Bone marrow (tissue), 2 donors: Measurements from ENCODE around the gene RNASEH2A.
"Not testable (repeated sequence)": the region's sequence is repeated elsewhere in the genome, so short reads cannot be mapped to it uniquely, and the experiment has no call there.

ENCODE experiments used
- DNase-seq, 2 donors: peaks; one replicate each; lab custom pipeline; 2025; lab: John Stamatoyannopoulos, UW

The RNASEH2A gene

DNA sequence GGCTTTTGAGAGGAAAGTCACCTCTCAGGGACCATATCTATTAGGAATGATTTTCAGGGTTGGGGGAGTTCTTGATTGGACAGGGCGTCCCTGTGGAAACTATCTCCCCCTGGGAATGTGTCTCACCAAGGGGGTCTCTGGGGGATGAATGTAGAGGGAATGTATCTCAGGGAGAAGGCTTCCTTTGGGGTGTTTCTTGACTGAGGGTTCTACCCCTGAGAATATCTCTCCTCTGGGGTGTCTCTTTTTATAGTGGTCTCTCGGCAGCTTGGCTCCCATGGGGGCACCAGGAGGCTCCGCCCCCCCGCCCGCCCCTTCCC lies 27.0 kb downstream of the RNASEH2A start:
- DNase-seq, result no peak

DNA sequence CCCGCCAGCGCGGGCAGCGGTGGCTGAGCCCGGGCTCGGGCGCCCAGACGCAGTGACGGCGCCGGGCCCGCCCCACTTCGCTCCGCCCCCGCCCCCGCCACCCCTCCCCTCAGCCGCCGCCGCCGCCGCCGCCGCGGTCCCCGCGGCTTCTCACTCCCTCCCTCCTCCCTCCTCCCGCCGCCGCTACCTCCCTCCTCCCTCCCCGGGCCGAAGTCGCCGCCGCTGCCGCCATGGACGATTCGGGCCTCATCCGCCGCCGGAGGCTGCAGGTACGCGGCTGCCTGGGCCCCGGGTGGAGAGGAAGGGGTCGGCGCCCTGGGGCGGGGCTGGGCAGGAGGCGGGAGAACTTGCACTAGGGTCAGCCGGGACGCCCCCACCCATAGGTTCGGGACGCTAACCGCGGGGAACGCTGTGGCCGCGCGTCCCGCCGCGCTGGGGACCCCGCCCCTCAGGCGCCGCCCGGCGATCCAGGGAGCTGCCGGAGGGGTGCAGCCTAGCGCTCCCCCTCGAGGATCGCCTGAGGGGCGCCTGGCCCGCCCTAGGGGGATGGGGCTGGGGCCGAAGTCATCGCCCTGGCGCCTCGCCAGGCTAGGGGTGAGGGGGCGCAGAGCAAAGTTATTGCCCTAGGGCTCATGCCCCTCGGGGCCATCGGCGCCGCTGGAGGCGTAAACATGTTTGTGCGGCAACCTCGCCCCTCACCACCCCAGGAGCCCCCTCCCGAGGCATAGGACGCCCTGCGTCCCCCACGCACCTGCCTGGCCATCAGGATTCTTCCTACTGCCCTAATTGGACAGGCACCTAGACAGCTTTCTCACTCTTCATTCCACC lies 27.6 kb downstream of the RNASEH2A start:
- no peak for DNase-seq

DNA sequence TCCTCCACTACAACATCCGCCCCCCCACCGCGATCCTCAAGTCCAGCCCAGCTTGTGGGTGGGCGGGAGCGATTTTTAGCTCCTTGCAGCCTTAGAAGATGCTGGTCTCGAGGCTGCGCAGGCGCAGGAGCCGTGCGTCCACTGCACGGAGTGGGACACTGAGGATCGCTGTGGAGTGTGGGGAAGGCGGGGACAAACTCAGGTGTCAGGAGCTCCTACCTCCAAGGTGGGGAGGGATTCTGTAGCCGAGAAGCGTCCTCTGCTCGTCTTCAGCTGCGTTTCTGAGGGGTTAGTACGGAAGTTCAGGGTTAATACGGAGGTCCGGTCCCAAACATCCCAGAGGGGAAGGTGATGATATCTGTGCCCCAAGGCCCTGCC lies 28.2 kb downstream of the RNASEH2A start, which contains the start of gene RTBDN:
RTBDN (minus strand) TSS at position 14 of the 378 bp plus-strand sequence. CDS start 4,600 bp downstream, outside the sequence.
- DNase-seq, result no peak

DNA sequence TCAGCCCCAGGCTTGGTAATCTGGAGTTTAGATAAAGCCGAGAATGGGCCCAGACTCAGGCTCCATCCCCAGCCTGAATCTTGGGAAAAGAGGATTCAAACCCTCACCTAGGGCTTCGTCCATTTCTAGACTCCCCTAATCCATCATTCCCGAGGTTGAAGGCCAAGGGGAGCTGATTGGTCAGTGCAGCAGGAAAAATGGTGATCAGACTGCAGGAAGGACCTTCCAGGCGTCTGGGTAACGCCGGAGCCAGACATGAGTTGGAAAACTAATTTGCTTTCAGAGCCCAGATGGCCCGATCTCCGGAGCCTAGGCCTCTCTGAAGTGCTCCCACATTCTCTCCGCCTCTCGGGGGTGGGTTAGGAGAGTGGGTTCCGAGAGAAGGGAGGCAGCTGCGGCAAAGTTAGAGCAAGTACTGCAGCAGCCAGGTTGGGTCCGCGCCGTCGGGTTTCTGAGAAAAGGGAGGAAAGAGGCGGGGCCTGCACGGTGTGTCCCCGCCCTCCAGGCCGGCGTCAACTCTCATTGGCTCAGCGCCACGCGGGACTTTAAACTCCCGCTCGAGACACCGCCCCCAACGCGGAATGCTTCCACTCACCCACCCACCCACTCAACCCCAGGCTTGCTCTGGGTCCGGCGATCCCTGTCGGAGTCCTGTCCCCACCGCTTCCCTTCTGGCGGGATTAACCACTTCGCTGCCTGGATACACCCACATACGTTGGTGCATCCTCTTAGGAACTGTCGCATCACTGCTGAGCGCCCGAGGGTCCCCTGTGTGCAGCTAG lies 28.8 kb downstream of the RNASEH2A start:
- no peak for DNase-seq

DNA sequence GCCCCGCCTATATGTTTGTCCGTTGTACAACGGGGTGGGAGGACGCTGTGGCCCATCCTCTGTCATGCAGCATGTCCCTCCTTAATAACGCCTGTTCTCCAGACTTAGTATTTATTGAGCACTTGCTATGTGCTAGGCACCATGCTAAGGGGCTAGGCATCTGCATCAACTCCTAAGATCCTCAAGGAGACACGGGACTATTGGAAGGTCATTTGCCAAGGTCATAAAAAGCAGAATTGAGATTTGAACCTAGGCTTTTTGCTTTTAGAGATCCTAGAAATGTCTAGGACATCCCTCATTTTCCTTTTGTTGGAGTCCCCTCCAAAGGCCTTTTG lies 30.1 kb downstream of the RNASEH2A start:
- no peak for DNase-seq

DNA sequence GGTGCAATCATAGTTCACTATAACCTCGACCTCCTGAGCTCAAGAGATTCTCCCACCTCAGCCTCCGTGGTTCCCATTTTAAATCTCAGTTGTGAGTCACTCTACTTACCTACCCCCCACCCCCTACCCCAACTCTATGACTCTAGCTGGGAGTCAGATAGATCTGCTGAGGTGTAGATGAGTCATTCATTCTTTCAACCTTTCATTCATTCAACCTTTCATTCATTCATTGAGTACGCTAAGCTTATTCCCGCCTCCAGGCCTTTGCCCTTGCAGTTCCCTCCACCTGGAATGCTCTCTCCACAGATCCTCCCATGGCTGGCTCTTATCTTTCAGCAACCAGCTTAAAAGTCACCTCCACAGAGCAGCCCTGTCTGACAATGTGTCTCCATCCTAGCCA lies 30.8 kb downstream of the RNASEH2A start:
- no peak for DNase-seq

DNA sequence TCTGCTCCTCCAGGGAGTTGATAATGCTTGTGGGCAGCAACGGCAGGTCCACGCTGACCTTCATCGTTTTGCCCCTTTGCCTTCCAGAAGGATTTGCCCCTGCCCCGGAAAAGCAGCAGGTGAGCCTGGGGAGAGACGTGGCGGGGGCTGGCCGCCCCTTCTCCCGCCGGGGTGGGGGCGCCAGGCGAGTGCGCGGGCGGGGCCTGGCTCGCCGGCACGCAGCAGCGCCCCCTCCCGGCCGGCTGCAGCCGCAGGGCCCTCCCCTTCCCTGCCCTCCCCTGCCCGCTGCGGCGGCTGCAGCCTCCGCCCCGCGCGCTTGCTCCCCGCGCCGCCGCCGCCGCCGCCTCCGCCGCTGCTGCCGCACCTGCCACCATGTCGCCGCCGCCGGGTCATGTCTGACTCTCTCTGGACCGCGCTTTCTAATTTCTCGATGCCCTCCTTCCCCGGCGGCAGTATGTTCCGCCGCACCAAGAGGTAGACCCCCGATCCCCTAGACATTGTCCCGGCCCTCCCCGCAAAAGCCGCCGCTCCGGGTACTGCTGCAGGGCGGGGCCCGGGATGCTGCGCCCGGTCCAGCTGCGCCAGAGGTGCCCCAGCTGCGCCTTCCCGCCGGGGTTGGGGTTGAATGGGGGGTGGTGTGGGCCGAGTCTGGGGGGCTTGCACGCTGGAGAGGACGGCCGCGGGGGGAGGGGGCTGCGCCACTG lies 31.9 kb downstream of the RNASEH2A start, which contains the start of gene MAST1:
MAST1 (plus strand) TSS at position 334 of the 704 bp plus-strand sequence; CDS start at position 392, 58 bp downstream.
- no peak for DNase-seq

DNA sequence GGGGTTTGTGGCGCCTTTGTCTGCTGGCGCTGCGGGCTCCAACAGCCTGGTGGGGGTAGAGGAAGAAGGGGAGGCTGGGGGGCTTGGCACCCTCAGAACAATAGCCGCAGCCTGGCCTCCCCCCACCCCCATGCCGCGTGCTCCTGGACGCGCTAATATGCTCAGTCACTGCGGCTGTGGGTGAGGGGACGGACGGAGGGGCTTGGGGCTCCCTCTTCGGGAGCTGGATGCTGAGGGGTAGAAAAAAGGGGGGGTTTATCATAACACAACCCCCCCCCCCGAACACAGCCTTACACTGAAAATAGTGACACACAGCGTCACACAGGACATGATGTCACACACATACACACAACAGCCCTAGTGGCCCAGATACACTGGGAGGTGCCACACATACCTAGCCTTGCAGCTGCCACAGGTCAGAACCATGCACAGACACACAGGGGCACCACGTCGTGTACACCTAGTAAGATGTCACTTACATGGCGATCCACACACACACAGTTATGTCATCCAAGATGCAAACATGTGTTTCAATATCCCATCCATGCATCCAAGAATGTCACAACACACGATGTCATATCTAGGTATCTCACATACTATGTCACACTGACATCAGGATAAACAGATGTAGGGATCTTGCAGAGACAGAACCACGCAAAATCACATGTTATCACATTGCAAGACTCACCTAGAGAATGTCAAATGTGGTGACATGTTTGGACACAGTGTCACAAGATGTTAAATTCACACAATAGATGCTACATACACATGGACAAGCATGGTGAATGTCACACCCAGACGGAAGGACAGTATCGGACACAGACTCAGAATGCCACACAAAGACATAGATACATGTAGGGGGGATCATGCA lies 32.7 kb downstream of the RNASEH2A start:
- no peak for DNase-seq

DNA sequence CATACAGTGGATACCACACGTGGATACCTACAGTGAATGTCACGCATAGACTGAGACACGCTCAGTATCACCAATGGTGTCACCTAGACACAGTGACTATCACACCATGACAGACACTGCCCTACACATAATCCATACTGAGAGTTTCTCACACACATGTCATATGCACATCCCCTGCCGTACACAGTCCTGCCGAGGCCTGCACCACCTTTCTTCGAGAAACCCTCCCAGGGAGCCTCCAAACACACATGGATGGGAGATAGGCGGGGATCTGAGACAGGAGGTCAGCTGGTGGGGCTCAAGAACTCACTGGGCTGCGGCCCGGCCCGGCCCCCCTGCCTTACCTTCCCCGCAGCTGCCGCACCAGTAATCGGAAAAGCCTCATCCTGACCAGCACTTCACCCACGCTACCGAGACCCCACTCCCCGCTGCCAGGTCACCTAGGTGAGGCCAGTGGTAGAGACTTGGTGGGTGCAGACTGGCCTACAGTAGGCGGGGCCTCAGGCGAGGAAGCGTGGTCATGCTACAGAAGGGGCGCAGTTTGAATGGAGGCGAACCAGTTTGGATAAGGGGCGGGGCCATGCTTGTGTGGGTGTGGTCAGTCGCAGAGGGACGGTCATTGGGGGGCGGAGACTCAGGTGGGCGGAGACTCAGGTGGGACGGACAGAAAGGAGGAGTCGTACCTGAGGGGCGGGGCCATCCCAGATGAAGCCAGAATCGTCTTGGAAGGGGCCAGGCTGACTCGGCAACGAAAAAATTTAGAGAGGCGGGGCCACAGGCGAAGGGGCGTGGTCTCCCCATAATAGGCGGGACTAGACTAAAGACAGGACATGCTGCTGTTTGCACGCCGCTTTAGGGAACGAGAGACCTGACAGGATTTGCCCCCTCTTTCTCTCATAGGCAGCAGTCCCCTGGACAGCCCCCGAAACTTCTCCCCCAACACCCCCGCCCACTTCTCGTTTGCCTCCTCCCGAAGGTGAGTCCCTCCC lies 34.0 kb downstream of the RNASEH2A start:
- DNase-seq, result peak in 1 of 2 donors; percentile 23

DNA sequence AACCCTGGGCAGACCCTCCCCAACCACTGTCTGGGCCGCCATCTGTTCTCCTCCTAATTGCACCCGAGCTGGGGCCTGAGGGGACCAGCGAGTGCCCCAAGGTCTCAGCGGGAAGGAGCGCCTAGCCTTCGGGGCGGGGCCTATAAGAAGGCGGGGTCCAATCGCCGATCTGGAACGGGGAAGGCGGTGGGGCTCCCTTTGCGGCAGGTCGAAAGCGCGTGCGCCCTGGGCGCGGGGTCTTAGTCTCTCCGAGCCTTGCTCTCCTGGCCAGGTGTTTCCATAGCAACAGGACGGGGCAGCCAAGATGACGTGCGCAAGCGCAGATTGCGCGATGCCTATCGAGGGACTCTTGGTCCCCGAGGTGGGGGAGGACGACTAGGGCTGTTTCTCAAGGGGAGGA lies 34.7 kb downstream of the RNASEH2A start:
- DNase-seq, result no peak

DNA sequence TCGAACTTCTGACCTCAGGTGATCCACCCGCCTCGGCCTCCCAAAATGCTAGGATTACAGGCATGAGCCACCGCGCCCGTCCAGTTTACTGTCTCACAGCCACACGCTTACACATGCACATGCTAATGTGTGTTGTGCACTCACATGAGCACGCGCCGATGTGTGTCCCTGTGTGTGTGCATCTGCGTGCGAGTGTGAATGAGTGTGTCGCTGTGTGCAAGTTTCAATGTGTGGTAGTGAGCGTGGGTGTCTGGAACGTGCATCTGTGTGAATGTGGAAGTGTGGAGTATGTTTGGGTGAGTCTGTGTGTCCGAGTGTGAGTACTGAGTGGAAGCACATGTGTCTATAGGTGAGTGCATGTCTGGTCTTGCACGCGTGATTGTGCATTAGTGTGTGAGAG lies 36.1 kb downstream of the RNASEH2A start:
- no peak for DNase-seq

DNA sequence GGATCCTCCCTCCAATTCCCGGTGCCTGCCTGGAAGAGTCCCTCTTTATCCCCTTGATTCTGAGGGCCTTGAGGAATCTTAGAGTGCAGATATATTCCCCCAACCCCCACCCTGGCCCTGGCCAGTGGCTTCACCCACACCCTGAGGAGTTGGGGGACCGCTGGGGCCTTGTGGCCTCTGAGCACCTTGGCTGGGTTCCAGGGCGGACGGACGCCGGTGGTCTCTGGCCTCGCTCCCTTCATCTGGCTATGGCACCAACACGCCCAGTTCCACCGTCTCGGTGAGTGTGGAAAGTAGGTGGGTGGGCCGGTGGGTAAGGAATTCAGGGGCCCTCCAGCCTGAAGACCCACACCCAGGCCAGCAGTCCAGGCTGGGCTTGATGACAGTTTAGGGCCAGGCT lies 36.9 kb downstream of the RNASEH2A start:
- no peak for DNase-seq

DNA sequence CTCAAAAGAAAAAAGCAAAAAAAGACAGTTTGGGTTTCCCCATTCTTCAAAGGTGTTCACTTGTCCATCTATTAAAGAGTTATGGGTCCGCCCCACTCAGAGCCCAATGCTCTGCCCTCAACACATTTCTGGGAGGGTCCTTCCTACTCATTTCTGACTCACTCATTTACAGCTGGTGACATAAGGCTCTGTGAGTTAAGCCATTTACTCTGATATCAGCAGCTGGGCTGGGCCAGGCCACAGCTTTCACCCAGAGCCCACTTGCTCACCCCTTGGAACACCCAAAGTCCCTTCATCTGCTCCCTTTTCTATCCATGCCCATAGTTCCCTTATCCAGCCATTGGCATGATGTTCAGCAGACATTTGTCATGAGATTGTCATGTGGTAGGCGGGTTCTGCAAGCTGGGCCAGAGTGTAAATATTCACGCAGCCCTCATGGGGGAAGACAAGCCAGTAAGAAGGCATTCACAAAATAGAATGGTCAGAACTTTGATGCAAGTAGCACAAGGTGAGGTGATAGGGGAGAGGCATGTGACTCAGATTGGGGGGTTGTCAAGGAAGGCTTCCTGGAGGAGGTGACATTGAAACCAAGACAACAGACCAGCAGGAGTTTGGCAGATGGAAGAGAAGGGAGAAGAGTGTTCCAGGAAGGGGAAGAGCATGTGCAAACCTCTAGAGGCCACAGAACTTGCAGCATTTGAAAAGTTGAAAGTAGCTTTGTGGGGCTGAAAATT lies 37.8 kb downstream of the RNASEH2A start:
- DNase-seq, result no peak

DNA sequence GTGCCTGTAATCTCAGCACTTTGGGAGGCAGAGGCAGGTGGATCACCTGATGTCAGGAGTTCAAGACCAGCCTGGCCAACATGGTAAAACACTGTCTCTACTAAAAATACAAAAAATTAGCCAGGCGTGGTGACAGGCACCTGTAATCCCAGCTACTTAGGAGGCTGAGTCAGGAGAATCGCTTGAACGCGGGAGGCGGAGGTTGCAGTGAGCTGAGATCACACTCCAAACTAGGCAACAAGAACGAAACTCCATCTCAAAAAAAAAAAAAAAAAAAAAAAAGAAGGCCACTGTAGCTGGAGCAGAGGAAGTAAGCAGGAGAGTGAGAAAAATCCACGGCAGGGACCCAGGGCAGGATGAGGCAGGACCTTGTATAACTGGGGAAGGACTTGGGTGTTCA lies 40.2 kb downstream of the RNASEH2A start:
- DNase-seq, result not testable (repeated sequence)

DNA sequence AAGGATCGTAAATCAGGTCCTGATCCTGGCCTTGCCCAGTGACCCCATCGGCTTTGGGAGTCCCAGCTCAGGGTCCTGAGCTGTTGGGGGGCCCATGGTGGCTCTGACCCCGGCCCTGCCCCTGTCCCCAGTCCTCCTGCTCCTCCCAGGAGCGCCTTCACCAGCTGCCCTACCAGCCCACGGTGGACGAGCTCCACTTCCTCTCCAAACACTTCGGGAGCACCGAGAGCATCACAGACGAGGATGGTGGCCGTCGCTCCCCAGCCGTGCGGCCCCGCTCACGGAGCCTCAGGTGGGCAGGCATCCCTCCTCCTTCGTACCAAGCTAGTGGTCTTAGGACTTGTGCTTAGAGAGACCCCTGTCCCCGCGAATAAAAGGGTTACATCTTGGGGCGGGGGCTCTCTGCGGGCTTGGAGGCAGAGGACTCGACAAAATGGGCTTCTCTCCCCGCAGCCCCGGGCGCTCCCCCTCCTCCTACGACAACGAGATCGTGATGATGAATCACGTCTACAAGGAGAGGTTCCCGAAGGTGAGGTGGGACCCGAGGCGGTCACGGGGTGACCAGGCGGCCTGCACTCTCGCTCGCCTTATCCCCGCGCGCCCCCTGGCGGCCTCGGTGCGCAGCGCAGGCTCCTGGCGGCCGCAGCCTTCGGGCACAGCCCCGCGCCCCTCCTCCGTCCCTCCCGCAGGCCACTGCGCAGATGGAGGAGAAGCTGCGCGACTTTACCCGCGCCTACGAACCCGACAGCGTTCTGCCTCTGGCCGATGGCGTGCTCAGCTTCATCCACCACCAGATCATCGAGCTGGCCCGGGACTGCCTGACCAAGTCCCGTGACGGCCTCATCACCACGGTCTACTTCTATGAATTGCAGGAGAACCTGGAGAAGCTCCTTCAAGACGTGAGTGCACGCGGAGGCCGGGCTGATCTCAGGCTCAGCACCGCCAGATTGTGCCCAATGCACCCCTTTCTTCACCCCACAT lies 41.1 kb downstream of the RNASEH2A start:
- peak; percentile 24 to 68 for DNase-seq

DNA sequence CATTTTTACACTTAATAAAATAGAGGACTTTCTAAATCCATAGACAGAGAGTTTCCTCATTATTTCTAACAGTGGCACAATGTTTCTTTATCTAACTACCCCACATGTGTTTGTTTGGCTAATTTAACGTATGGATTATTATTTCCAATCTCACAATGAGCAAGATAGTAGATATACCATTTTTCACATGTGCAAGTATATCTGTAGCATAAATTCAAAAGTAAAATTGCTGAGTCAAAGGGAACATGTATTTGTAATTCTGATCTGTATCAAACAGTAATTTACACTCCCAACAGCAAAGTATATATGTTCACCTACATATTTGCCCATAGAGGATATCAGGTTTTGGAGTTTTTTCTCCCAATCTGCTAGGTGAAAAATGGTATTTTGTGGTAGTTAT lies 50.3 kb downstream of the RNASEH2A start:
- DNase-seq, result no peak

DNA sequence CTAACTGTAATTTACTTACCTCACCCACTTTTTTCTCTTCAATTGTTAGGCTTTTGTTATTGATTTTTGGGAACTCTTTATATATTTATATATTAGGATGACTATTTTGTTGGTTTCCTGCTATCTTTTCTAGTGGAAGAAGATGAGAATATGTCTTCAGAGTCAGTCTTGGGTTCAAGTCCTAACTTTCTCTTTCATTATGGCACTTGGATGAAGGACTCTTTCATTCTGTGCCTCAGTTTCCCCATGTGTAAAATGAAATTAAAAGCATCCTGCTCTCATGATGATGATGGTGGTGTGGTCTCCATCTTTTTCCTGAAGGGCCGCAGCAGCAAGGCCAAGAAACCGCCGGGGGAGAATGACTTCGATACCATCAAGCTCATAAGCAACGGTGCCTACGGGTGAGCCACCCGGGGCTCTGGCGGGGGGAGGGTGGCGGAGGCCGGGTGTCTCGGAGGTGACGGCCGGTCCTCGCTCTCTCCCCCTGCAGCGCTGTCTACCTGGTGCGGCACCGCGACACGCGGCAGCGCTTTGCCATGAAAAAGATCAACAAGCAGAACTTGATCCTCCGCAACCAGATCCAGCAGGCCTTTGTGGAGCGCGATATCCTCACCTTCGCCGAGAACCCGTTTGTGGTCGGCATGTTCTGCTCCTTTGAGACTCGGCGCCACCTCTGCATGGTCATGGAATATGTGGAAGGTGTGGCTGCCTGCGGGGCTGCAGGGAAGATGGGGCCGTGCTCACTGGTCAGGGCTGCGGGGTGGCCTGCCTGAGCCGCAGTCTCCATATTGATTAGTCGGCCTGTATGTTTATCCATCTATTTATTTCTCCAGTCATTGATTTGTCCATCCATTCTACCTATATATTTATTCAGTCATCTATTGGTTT lies 51.9 kb downstream of the RNASEH2A start:
- DNase-seq, result no peak

DNA sequence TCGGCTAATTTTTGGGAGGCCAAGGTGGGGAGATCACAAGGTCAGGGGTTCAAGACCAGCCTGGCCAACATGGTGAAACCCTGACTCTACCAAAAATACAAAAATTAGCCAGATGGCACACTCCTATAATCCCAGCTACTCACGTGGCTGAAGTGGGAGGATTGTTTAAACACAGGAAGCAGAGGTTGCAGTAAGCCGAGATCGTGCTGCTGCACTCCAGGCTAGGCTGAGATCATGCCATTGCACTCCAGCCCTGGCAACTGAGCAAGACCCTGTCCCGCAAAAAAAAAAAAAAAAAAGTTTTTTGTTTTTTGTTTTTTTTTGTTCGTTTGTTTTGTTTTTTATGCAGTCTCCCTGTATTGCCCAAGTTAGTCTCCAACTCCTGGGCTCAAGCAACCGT lies 53.2 kb downstream of the RNASEH2A start:
- DNase-seq, result no peak
